LNCaP clone FGC (cell line): ENCODE results near the gene CEP72.

Experiments used
- DNase-seq: peaks from one replicate; pipeline ENCODE4 v3.0.0-alpha.2; 2011; ENCODE audit warnings: low read depth
- H3K4me3 ChIP-seq: 2 replicates; pipeline ENCODE4 v1.5.1; 2011; ENCODE audit warnings: mild to moderate bottlenecking, low read depth, low read length, control low read depth
- CTCF ChIP-seq: IDR thresholded peaks from 2 replicates; pipeline ENCODE4 v1.5.1; 2012; ENCODE audit warnings: mild to moderate bottlenecking; ENCODE audit not compliant: control insufficient read depth, insufficient read depth; ENCODE audit errors: extremely low read depth

CEP72 gene

DNA sequence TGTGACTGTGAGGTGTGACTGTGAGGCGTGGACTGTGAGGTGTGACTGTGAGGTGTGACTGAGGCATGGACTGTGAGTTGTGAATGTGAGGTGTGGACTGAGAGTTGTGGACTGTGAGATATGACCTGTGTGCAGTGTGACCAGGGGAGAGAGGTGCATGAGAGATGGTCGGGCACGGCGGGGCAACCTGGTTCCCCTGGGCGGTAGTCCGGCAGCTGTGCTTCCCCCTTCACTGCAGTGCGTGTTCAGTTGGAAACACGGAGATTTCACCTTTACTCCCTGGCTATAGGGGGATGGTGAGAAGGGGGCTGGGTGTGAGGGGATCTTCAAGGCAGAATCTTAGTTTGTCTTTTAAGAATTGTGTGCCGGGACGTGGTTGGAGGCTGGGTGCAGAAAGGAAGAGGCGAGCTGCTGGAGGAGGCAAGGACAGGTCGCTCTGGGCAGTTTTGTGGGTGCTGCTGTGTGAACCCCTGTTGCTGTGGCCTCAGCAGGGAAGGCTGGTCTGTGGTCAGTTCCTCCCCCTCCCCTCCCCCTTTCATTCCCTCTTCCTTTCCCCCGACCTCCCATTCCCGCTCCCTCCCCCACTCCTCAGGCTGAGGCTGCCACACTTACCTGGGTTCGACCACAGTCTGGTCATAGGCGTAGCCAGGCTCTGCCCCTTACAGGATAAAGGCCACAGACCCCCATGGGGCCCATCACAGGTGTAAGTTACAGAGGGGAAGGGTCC is 39.3 kb downstream of the CEP72 start:
- no peak for DNase-seq
- TF ChIP-seq CTCF = no peak
- no peak overlapping the region for H3K4me3 ChIP-seq

DNA sequence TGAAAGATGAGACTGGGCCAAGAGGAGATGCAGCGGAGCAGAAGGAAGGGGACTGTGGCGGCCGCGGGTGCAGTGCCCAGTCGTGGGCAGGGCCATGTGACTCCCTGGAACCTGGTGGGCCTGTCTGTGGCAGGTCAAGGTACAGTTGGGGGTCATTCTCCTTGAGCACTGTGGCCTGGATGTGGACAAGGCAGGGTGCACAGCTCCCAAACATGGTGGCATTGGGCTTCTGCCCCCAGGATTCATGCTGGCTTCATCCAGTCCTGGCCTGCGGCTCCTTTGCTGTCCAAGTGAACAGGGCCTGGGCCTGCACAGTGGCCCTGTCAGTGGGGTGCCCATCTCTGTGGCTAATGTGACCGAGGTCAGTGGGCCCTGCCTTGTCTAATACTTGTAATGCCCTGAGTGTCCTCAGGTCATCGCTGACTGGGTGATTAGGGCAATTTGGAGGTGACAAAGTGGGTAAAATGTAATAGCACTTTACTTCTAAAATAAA is 39.9 kb downstream of the CEP72 start:
- TF ChIP-seq CTCF = no peak
- H3K4me3 ChIP-seq = no peak overlapping the region
- DNase-seq = no peak

GRCh38 chr5:652773-653350 is 40.7 kb downstream of the CEP72 start:
- DNase-seq = peak; percentile 50
- no peak overlapping the region for H3K4me3 ChIP-seq
- no peak for TF ChIP-seq CTCF

DNA sequence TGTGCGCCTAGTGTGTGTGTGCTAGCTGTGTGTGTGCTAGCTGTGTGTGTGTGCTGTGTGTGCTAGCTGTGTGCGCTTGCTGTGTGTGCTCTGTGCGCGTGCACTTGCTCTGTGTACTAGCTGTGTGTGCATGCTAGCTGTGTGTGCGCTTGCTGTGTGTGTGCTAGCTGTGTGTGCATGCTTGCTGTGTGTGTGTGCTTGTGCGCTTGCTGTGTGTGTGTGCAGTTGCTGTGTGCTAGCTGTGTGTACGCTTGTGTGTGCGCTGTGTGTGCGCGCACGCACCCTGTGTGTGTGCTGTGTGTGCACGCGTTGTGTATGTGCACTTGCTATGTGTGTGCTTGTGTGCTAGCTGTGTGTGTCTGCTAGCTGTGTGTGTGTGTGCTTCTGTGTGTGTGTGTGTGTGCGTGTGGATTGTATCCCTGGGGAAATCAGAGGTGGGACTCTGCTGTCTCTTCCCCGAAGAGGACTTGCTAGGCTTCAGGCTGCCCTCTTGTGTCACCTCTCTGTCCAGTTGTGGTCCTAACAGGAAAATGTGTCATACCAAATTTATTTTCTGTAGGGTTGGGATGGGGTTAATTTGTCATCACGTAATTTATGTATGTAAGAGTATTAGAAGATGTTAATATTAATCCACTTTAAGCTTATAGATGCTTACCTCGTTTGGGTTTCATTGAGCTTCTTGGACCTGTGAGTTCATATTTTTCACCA is 42.1 kb downstream of the CEP72 start:
- DNase-seq = no peak
- 0 out of 2 replicates have a peak, but pooled peaks have one; percentile 16 for TF ChIP-seq CTCF
- H3K4me3 ChIP-seq = no peak overlapping the region

GRCh38 chr5:655406-655805 is 43.3 kb downstream of the CEP72 start:
- H3K4me3 ChIP-seq = no peak overlapping the region
- no peak for DNase-seq
- no peak for TF ChIP-seq CTCF

DNA sequence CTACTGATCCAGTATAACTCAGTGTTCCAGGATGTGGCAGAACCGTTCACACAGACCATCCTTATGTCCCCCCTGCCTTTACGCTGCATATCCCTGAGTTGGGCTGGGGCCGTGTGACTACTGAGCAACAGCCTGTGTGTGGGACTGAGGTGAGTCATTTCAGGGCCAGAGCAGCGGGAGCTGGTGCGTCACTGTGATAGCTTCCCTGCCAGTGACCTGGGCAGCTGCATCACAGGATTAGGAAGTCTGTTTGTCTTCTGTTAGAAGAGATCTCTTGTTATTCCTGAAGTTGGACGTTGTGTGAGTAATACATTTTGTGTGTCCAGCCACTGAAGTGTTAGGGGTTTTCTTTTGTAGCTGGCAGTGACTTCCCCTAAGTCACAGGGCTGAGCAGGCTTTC is 45.4 kb downstream of the CEP72 start:
- TF ChIP-seq CTCF = no peak
- no peak overlapping the region for H3K4me3 ChIP-seq
- no peak for DNase-seq

DNA sequence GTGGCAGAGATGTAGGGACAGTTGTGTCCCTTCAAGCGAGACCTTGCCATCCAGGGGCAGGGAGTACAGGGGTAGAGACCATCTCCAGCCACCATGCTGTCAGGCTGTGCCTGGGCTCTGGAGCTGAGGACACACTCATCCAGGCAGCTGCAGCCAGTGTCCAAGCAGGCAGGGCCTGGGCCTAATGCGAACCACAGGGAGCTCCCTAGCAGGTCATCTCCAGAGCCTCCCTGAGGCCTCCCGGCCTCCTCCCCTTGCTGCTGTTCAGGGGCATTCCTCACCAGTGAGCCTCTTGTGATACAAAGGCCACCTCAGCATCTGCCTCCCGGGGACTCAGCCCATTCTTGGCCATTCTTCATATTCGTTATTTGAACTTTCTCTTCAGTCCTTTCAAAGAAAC is 46.0 kb downstream of the CEP72 start:
- no peak for TF ChIP-seq CTCF
- H3K4me3 ChIP-seq = no peak overlapping the region
- no peak for DNase-seq
